NCI-H460 (cell line): ENCODE measurements around the gene LRRC43. TPM values are rescaled to one million over a fixed set of nuclear protein-coding genes. Genes with fewer than 3 reads are reported as not detected.
"Not testable (repeated sequence)": the region's sequence is repeated elsewhere in the genome, so short reads cannot be mapped to it uniquely, and the experiment has no call there.

Experiments
- DNase-seq: peaks from one replicate; pipeline ENCODE4 v3.0.0-alpha.2; 2016; ENCODE audit warnings: low read depth; ENCODE audit errors: extremely low read depth
- total RNA-seq: library from RNA; depleted of rRNA; stranded (reverse); fragments of >200 nt; shearing (Covaris generic); gene quantifications from 2 replicates; pipeline ENCODE4 v1.2.3, GENCODE V29; 2014

LRRC43 gene
- total RNA-seq, 1 experiment from 2014 or later: not detected

GRCh38 chr12:122152754-122153153, 30.2 kb upstream of the LRRC43 start:
- DNase-seq: no peak

DNA sequence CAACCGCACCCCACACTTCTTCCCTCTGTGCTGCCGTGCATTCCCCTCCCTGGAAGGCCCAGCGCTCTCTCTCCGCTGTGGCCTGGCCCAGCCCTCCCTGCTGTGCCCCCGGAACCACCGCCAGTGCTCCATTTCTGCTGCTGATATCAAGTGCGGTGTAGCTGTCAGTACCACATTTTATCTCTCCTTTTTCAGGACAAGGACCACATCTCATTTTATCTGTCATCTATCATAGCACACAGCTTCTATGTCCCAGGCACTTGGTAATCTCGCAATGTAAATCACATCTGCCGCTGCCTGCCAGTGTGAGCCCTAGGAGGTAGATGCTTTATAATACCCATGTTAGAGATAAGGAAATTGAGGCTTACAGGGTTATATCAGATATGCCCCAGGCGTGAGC, 27.2 kb upstream of the LRRC43 start:
- DNase-seq: no peak

- no peak for DNase-seq
Measured at GRCh38 chr12:122158700-122159285, 24.1 kb upstream of the LRRC43 start.

DNA sequence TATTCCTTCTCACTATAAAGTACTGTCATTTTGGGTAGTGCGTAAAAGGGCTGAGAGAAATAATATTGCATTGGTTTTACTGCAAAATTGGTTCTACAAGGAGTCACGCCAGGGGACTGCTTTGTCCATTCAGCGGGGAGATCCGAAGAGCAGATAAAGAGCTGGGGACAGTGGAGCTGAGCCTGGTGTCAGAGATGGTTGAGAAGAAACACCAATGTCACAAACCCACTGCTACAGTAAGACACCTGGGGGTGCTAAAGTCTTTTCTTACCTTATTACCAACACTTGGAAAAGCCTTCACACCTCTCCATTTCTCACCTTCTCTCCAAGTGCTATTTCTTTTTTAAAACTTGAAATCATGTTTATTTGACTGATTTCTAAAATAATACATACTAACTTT, 23.0 kb upstream of the LRRC43 start:
- DNase-seq: no peak

GRCh38 chr12:122160761-122161160, 22.2 kb upstream of the LRRC43 start:
- no peak for DNase-seq

DNA sequence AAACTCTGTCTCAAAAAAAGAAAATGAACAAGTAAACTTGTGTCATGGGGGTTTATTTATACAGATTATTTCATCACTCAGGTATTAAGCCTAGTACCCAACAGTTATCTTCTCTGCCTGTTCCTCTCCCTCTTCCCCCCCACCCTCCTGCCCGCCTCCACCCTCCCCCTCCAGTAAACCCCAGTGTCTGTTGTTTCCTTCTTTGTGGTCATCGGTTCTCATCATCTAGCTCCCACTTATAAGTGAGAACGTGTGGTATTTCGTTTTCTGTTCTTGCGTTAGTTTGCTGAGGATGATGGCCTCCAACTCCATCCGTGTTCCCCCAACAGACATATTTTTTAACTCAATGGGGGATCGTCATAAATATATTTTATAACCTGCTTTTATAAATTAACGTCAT, 21.2 kb upstream of the LRRC43 start:
- DNase-seq: no peak

GRCh38 chr12:122162976-122163375, 19.9 kb upstream of the LRRC43 start:
- no peak for DNase-seq

- no peak for DNase-seq
Measured at GRCh38 chr12:122166422-122167349, 16.2 kb upstream of the LRRC43 start.

GRCh38 chr12:122167356-122167925, 15.5 kb upstream of the LRRC43 start:
- no peak for DNase-seq

DNA sequence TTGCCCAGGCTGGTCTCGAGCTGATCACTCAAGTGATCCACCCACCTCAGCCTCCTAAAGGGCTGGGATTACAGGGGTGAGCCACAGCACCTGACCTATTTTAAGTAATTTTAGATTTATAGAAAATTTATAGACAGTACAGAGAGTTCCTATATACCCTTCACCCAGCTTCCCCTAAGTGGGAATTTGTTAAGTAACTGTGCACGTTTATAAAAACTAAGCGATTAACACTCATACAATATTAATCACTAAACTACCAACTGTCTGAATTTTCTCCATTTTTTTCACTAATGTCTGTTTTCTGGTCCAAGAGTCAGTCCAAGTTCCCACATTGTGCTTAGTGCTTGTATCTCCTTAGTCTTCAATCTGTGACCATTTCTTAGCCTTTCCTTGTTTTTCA, 14.4 kb upstream of the LRRC43 start:
- no peak for DNase-seq

DNA sequence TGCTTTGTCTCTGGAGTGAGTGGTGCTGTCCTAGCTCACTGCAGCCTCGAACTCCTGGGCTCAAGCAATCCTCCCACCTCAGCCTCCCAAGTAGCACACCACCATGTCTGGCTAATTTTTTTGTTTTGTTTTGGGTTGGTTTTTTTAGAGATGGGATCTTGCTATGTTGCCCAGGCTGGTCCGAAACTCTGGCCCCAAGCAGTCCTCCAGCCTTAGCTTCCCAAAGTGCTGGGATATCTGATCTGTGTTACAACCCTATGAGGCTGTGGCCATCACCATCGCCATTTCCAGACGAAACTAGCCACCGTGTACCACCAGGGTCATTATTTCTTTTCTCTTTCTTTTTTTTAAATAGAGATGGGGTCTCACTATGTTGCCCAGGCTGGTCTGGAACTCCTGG, 11.5 kb upstream of the LRRC43 start:
- no peak for DNase-seq

DNA sequence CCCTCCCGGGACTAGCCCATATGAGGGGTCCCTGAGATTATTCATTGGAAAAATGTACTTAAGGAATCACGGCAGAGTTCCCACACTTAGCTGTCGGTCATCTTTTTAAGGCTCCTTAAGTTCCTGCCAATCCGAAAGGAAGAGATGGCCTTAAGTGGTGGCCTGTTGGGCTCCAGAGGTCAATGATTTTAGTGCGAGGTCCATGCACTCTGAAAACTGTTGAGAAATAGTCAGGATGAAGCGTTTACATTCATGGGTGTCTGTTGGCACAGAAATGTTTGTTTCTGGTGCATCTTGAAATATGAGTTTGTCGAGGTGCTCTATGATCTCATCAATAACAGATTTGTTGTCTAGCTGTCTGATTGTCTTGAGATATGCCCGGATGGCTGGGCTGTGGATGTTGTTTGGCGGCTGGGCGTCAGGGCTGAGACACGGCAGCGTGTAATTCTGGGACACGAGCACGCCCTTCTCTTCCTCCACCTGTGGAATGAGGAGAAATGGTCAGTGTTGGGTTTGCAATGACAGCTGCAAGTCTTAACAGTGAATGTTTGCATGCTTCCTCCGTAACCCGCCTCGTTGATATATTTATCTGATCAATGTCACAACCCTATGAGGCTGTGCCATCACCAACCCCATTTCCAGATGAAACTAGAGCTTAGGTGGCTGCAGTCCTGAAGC, 10.5 kb upstream of the LRRC43 start:
- no peak for DNase-seq

- DNase-seq: no peak
Measured at GRCh38 chr12:122174155-122174845, 8.6 kb upstream of the LRRC43 start, which contains the start of gene IL31. IL31 (minus strand) TSS chr12:122174221; CDS start chr12:122174172, 49 bp downstream.

DNA sequence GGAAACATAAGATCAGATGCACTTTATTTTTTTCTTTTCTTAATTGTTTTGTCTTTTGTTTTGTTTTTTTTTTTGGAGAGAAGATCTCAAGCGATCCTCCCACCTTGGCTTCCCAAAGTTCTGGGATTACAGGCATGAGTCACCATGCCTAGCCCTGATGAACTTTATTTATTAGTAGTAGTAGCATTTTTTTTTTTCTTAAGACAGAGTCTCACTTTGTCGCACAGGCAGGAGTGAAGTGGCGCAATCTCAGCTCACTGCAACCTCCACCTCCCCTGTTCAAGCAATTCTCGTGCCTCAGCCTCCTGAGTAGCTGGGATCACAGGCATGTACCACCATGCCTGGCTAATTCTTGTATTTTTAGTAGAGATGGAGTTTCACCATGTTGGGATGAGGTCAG, 6.5 kb upstream of the LRRC43 start:
- not testable (repeated sequence) for DNase-seq

DNA sequence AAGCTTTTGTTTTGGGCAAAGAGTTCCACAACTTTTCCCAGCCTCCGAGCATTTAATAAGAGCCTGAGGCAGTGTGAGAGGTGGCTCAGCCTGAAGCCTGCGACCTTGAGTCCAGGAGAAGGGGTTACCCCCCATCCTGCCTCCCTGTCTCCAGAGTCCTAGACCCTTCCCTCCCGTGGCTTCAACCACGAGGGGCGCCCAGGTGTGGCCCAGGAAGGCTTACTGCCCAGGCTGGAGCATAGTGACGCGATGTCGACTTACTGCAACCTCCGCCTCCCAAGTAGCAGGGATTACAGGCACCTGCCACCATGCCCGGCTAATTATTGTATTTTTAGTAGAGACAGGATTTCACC, 641 bp downstream of the LRRC43 start:
- no peak for DNase-seq

- no peak for DNase-seq
Measured at GRCh38 chr12:122184517-122184916, 1.6 kb downstream of the LRRC43 start.

- DNase-seq: no peak
Measured at GRCh38 chr12:122185079-122185478, 2.2 kb downstream of the LRRC43 start.

DNA sequence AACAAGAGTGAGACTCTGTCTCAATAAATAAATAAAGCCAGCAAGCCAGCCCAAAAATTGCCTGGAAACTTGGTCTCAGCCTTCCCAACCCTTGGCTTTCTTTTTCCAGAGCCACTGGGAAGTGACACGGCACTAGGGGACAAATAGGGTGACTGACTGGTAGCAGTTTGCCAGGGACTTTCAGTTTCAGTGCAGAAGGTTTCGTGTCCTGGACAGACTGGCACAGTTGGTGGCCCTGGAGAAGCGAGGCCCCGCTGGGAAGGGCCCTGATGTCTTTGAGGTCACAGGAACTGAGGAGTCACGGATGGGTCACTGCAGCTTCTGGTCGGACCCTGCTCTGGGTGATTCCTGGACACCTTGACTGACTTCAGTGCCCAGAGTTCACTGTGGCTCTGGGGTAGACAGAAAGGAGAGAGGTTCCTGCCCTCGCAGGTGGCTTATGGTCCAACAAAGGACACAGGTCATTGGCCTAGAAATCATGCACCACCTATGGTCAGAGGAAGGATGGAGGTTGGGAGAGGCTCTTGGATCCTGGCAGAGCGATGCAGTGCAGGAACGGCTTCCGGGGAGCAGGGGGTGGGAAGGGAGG, 2.7 kb downstream of the LRRC43 start:
- no peak for DNase-seq

- no peak for DNase-seq
Measured at GRCh38 chr12:122187466-122187865, 4.5 kb downstream of the LRRC43 start.
